ENCODE results near the gene FCHSD2.

DNA sequence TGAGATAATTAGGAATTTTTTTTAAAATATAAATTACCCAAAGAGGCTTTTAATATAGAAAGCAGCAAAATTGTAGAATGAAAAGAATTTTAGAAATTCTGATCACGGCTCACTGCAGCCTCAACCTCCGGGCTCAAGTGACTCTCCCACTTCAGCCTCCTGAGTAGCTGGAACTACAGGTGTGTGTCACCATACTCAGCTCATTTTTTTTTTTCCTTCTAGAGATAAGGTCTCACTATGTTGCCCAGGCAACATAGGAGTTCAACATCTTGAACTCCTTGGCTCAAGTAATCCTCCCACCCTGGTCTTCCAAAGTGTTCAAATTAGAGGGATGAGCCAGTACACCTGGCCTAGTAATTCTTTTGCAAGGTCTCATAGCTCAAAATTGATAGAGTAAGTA, 251.2 kb downstream of the FCHSD2 start:
- TF ChIP-seq POLR2A (IDR thresholded peaks at IDR 0.05) (no peak), CTCF (IDR thresholded peaks at IDR 0.05) (no peak), EP300 (IDR thresholded peaks at IDR 0.05) (no peak), POLR2AphosphoS5 (IDR thresholded peaks at IDR 0.05) (no peak)

Data from gastroesophageal sphincter (tissue), 3 donors.